ENCODE measurements around the gene AFG3L2. TPM values are rescaled to one million over a fixed set of nuclear protein-coding genes. Genes with fewer than 3 reads are reported as not detected.
"Not testable (repeated sequence)": the region's sequence is repeated elsewhere in the genome, so short reads cannot be mapped to it uniquely, and the experiment has no call there.

AFG3L2 gene
- total and polyA plus RNA-seq, 4 donors = 16.4 to 41.3 (median 33.8) TPM

GRCh38 chr18:12411456-12411855 lies 34.4 kb upstream of the AFG3L2 start:
- no peak for ATAC-seq (ENCODE audit: insufficient read depth, low FRiP score)
- Histone ChIP-seq H3K27ac (ENCODE audit: low read depth in 1 of 2, low read length in 1 of 2) (no peak overlapping the region), H3K4me3 (no peak overlapping the region), H3K4me1 (ENCODE audit: control insufficient read depth in 5 of 5, insufficient read depth in 5 of 5, low read length in 5 of 5) (peaks cover 0 to 17% (median 8%) of the 10 kb centered on the region in 5 donors), H3K36me3 (ENCODE audit: control insufficient read depth in 4 of 4, insufficient read depth in 4 of 4, low read length in 4 of 4) (no peaks in the 10 kb centered on the region), H3K9me3 (ENCODE audit: control insufficient read depth in 4 of 4, insufficient read depth in 3 of 4, low read length in 3 of 4) (peaks cover 0 to 2% (median 0%) of the 10 kb centered on the region in 4 donors), H3K27me3 (ENCODE audit: control insufficient read depth in 3 of 3, insufficient read depth in 3 of 3, low read length in 2 of 3) (peaks cover 0 to 2% (median 0%) of the 10 kb centered on the region in 3 donors), H3K9ac (ENCODE audit: insufficient read depth in 1 of 2, low read length in 2 of 2) (no peak overlapping the region)
- DNase-seq = no peak
- 93 to 94% methylated on average over 2 of the region's 3 CpGs for WGBS, 2 donors
- TF ChIP-seq CTCF (IDR thresholded peaks at IDR 0.05; ENCODE audit: control extremely low read depth, extremely low read depth) = no peak

DNA sequence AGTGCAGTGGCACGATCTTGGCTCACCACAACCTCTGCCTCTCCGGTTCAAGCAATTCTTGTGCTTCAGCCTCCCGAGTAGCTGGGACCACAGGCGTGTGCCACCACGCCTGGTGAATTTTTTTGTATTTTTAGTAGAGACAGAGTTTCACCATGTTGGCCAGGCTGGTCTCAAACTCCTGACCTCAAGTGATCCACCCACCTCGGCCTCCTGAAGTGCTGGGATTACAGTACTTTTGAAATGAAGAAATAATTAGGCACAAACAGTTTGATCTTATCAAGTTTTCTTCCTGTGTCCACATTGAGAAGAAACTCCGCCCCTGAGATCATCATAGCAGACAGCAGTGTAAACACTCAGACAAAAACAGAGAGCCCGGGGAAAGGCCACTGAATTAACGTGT lies 33.7 kb upstream of the AFG3L2 start:
- not testable (repeated sequence) for H3K36me3 ChIP-seq (ENCODE audit: control insufficient read depth in 4 of 4, insufficient read depth in 4 of 4, low read length in 4 of 4); H3K27me3 ChIP-seq (ENCODE audit: control insufficient read depth in 3 of 3, insufficient read depth in 3 of 3, low read length in 2 of 3); H3K27ac ChIP-seq (ENCODE audit: low read depth in 1 of 2, low read length in 1 of 2); ATAC-seq (ENCODE audit: insufficient read depth, low FRiP score); DNase-seq; H3K9me3 ChIP-seq (ENCODE audit: control insufficient read depth in 4 of 4, insufficient read depth in 3 of 4, low read length in 3 of 4); H3K4me3 ChIP-seq; H3K9ac ChIP-seq (ENCODE audit: insufficient read depth in 1 of 2, low read length in 2 of 2)
- WGBS, 2 donors = 66 to 80% methylated on average over 9 of the region's 9 CpGs
- H3K4me1 ChIP-seq (ENCODE audit: control insufficient read depth in 5 of 5, insufficient read depth in 5 of 5, low read length in 5 of 5) = peaks cover 0 to 10% (median 8%) of the 10 kb centered on the region in 5 donors

- Histone ChIP-seq H3K27ac (ENCODE audit: low read depth in 1 of 2, low read length in 1 of 2) (no peak overlapping the region), H3K9me3 (ENCODE audit: control insufficient read depth in 4 of 4, insufficient read depth in 3 of 4, low read length in 3 of 4) (peaks cover 0 to 2% (median 0%) of the 10 kb centered on the region in 4 donors), H3K4me3 (no peak overlapping the region), H3K4me1 (ENCODE audit: control insufficient read depth in 5 of 5, insufficient read depth in 5 of 5, low read length in 5 of 5) (peaks cover 0 to 10% (median 6%) of the 10 kb centered on the region in 5 donors), H3K9ac (ENCODE audit: insufficient read depth in 1 of 2, low read length in 2 of 2) (no peak overlapping the region), H3K36me3 (ENCODE audit: control insufficient read depth in 4 of 4, insufficient read depth in 4 of 4, low read length in 4 of 4) (no peaks in the 10 kb centered on the region), H3K27me3 (ENCODE audit: control insufficient read depth in 3 of 3, insufficient read depth in 3 of 3, low read length in 2 of 3) (peaks cover 0 to 3% (median 3%) of the 10 kb centered on the region in 3 donors)
- ATAC-seq (ENCODE audit: insufficient read depth, low FRiP score) (no peak), DNase-seq (no peak)
- TF ChIP-seq CTCF (IDR thresholded peaks at IDR 0.05; ENCODE audit: control extremely low read depth, extremely low read depth) = no peak
- 91% methylated on average over 9 of the region's 9 CpGs for WGBS, 2 donors
Observed at GRCh38 chr18:12410081-12410481, 33.1 kb upstream of the AFG3L2 start.

DNA sequence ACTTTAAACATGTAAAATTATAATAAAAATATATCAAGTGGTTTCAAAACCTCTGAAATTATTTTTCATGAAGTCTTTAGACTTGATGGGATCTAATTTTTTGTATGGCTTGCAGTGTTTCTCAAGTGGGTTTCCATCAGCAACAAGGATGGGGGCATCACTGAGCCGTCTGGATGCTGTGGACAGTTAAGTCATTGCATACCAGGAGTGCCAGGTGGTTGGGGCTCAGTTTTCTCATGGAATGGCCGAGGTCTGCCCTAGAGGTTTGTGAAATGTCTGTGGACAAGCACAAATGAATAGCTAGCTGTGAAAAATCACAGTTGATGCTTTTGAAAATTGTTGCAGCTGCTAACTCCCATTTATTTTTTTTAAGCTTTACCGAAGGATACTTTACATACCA lies 32.4 kb upstream of the AFG3L2 start:
- ATAC-seq (ENCODE audit: insufficient read depth, low FRiP score) = no peak
- no peak for DNase-seq
- Histone ChIP-seq H3K36me3 (ENCODE audit: control insufficient read depth in 4 of 4, insufficient read depth in 4 of 4, low read length in 4 of 4) (no peaks in the 10 kb centered on the region), H3K9me3 (ENCODE audit: control insufficient read depth in 4 of 4, insufficient read depth in 3 of 4, low read length in 3 of 4) (peaks cover 0 to 2% (median 0%) of the 10 kb centered on the region in 4 donors), H3K9ac (ENCODE audit: insufficient read depth in 1 of 2, low read length in 2 of 2) (no peak overlapping the region), H3K27me3 (ENCODE audit: control insufficient read depth in 3 of 3, insufficient read depth in 3 of 3, low read length in 2 of 3) (peaks cover 0 to 5% (median 3%) of the 10 kb centered on the region in 3 donors), H3K4me3 (no peak overlapping the region), H3K4me1 (ENCODE audit: control insufficient read depth in 5 of 5, insufficient read depth in 5 of 5, low read length in 5 of 5) (peaks cover 0 to 10% (median 6%) of the 10 kb centered on the region in 5 donors), H3K27ac (ENCODE audit: low read depth in 1 of 2, low read length in 1 of 2) (no peak overlapping the region)
- TF ChIP-seq CTCF (IDR thresholded peaks at IDR 0.05; ENCODE audit: control extremely low read depth, extremely low read depth) = no peak
- WGBS, 2 donors = 87 to 89% methylated on average over 3 of the region's 3 CpGs

Measured in lung (tissue), 12 donors.